Panc1 (cell line): ENCODE results near the gene DERL2. TPM values are rescaled to one million over a fixed set of nuclear protein-coding genes. Genes with fewer than 3 reads are reported as not detected.

Experiments used
- ATAC-seq: fragments of 200-7000 bp; cut with Tn5 transposase; 2 replicates; pipeline ENCODE4 v1.9.1; 2020; ENCODE audit warnings: mild to moderate bottlenecking, moderate library complexity
- BruUV-seq: library from RNA; stranded (reverse); fragments of 400-500 nt; replicated peaks from 2 replicates; lab custom pipeline; 2021; lab: Mats Ljungman, UMichigan
- CTCF ChIA-PET: fragments of 300-600 bp; sonication (Branson Sonifier 250); formaldehyde crosslinking; loops from one replicate; lab custom pipeline; 2022; ENCODE audit warnings: antibody characterized with exemption; lab: Charles Lee
- POLR2A ChIA-PET: fragments of 300-600 bp; sonication (Branson Sonifier 250); formaldehyde crosslinking; loops from one replicate; lab custom pipeline; 2022; ENCODE audit warnings: antibody characterized with exemption; lab: Charles Lee
- DNase-seq: peaks from one replicate; pipeline ENCODE4 v3.0.0-alpha.2; 2010; ENCODE audit warnings: low read depth, low spot score
- H3K27ac ChIP-seq: 2 replicates; pipeline ENCODE4 v1.5.1; 2011; ENCODE audit warnings: mild to moderate bottlenecking, low read length, inconsistent platforms
- H3K27me3 ChIP-seq: fragments of 200-500 bp; sonication (Bioruptor generic); 2 replicates; pipeline ENCODE4 v1.6.0; 2014; ENCODE audit warnings: low read length, inconsistent platforms; ENCODE audit not compliant: control insufficient read depth, insufficient read depth
- H3K36me3 ChIP-seq: fragments of 200-500 bp; sonication (Bioruptor generic); 2 replicates; pipeline ENCODE4 v1.5.1; 2014; ENCODE audit warnings: inconsistent platforms, mild to moderate bottlenecking, low read length, moderate library complexity; ENCODE audit not compliant: control insufficient read depth, insufficient read depth
- H3K4me1 ChIP-seq: 2 replicates; pipeline ENCODE4 v1.5.1; 2011; ENCODE audit warnings: inconsistent platforms, mild to moderate bottlenecking, low read length, moderate library complexity; ENCODE audit not compliant: control insufficient read depth, insufficient read depth
- H3K4me3 ChIP-seq, 2 experiments: 2 replicates each; pipeline ENCODE4 v1.5.1; 2011 to 2012; ENCODE audit warnings: low read depth in 2 of 2, low read length in 2 of 2, mild to moderate bottlenecking in 2 of 2, inconsistent platforms in 1 of 2, moderate library complexity in 1 of 2
- H3K9me3 ChIP-seq: fragments of 200-500 bp; sonication (Bioruptor generic); 2 replicates; pipeline ENCODE4 v1.5.1; 2014; ENCODE audit warnings: low read depth, mild to moderate bottlenecking, inconsistent platforms, low read length, moderate library complexity; ENCODE audit not compliant: control insufficient read depth, insufficient read depth
- CTCF ChIP-seq: fragments of 450-650 bp; IDR thresholded peaks from 2 replicates; pipeline ENCODE4 v1.5.1; 2017; ENCODE audit warnings: mild to moderate bottlenecking
- POLR2AphosphoS5 ChIP-seq: IDR thresholded peaks from 2 replicates; pipeline ENCODE4 v1.6.1; 2012; ENCODE audit warnings: mild to moderate bottlenecking, low read depth, low read length, moderate library complexity
- REST ChIP-seq, 2 experiments: IDR thresholded peaks; 2 replicates each; pipeline ENCODE4 v1.6.1; 2011 to 2012; ENCODE audit warnings: low read depth in 2 of 2, control low read depth in 1 of 2, low read length in 1 of 2, mild to moderate bottlenecking in 1 of 2, moderate library complexity in 1 of 2; ENCODE audit not compliant: insufficient read depth in 1 of 2
- SIN3A ChIP-seq: IDR thresholded peaks from 2 replicates; pipeline ENCODE4 v1.6.1; 2012; ENCODE audit warnings: low read depth, mild to moderate bottlenecking, low read length, moderate library complexity, borderline replicate concordance; ENCODE audit not compliant: insufficient read depth
- TCF7L2 ChIP-seq: IDR thresholded peaks from 2 replicates; pipeline ENCODE4 v1.6.1; 2011; ENCODE audit warnings: mild to moderate bottlenecking, low read depth, low read length, inconsistent platforms
- in situ Hi-C: cut with HindIII; loops from 2 replicates; pipeline ENCODE4 v1.10.0; 2016; ENCODE audit warnings: low sequenced_read_pairs, low pct_unique_long_range_greater_than_20kb
- intact Hi-C: fragments of 100-400 bp; cut with micrococcal nuclease; formaldehyde crosslinking; loops from one replicate; pipeline ENCODE4 v1.10.0; 2022; ENCODE audit not compliant: unreplicated experiment
- total RNA-seq: library from RNA; stranded (reverse); gene quantifications from one replicate; pipeline ENCODE4 v1.2.1, GENCODE V29; 2021; ENCODE audit not compliant: unreplicated experiment

Gene DERL2
- total RNA-seq, 1 experiment from 2014 or later, result 59.7 TPM

- no TSS peak for BruUV-seq
- intact Hi-C loops, result no loop called here
- ChIA-PET CTCF (no interaction called here), POLR2A (no interaction called here)
- TF ChIP-seq CTCF (no peak), TCF7L2 (no peak), REST (IDR thresholded peaks at IDR 0.05; ENCODE audit: insufficient read depth in 1 of 2, low read depth in 2 of 2, low read length in 1 of 2) (no peak)
- Histone ChIP-seq H3K4me1 (no peaks in the 10 kb centered on the region), H3K9me3 (no peaks in the 10 kb centered on the region), H3K4me3 (peak overlapping the region in 1 of 2 experiments; percentile 38; a peak in 1 of 4 replicates), H3K27ac (no peak overlapping the region), H3K36me3 (no peaks in the 10 kb centered on the region), H3K27me3 (no peaks in the 10 kb centered on the region)
- DNase-seq (no peak), ATAC-seq (no peak)
- in situ Hi-C loops, result no loop called here
These were observed 14.2 kb upstream of the DERL2 start for GRCh38 chr17:5500247-5500588.

GRCh38 chr17:5499476-5500231 lies 13.7 kb upstream of the DERL2 start:
- ATAC-seq (no peak), DNase-seq (no peak)
- intact Hi-C loops, result no loop called here
- Histone ChIP-seq H3K4me1 (no peaks in the 10 kb centered on the region), H3K27me3 (no peaks in the 10 kb centered on the region), H3K4me3 (peak overlapping the region in 1 of 2 experiments; percentile 38; a peak in 1 of 4 replicates), H3K36me3 (no peaks in the 10 kb centered on the region), H3K27ac (no peak overlapping the region), H3K9me3 (no peaks in the 10 kb centered on the region)
- ChIA-PET CTCF (no interaction called here), POLR2A (no interaction called here)
- in situ Hi-C loops, result no loop called here
- TF ChIP-seq TCF7L2, result no peak
- no TSS peak for BruUV-seq

GRCh38 chr17:5492970-5493369 lies 7.0 kb upstream of the DERL2 start:
- TF ChIP-seq POLR2AphosphoS5, result no peak
- no peak for TF ChIP-seq TCF7L2
- TF ChIP-seq REST (IDR thresholded peaks at IDR 0.05; ENCODE audit: insufficient read depth in 1 of 2, low read depth in 2 of 2, low read length in 1 of 2), result no peak
- TF ChIP-seq CTCF, result no peak
- no peak for TF ChIP-seq SIN3A
- Histone ChIP-seq H3K27ac (no peak overlapping the region), H3K27me3 (no peaks in the 10 kb centered on the region), H3K9me3 (peaks cover 7% of the 10 kb centered on the region; the same call in 1 of the 2 replicates), H3K36me3 (peaks cover 2% of the 10 kb centered on the region; the same call in 1 of the 2 replicates), H3K4me1 (no peaks in the 10 kb centered on the region), H3K4me3 (no peak overlapping the region)
- in situ Hi-C loops (no loop called here), intact Hi-C loops (no loop called here)
- no TSS peak for BruUV-seq
- POLR2A ChIA-PET, result no interaction called here
- DNase-seq, result no peak
- no peak for ATAC-seq
- CTCF ChIA-PET, result no interaction called here
